ENCODE measurements around the gene PLSCR5. TPM values are rescaled to one million over a fixed set of nuclear protein-coding genes. Genes with fewer than 3 reads are reported as not detected.

The PLSCR5 gene
- total RNA-seq, 1 donor from 2014 or later = not detected

- H3K4me1 ChIP-seq = no peaks in the 10 kb centered on the region
- no peak overlapping the region for H3K4me3 ChIP-seq
- TF ChIP-seq, protein P1, sequence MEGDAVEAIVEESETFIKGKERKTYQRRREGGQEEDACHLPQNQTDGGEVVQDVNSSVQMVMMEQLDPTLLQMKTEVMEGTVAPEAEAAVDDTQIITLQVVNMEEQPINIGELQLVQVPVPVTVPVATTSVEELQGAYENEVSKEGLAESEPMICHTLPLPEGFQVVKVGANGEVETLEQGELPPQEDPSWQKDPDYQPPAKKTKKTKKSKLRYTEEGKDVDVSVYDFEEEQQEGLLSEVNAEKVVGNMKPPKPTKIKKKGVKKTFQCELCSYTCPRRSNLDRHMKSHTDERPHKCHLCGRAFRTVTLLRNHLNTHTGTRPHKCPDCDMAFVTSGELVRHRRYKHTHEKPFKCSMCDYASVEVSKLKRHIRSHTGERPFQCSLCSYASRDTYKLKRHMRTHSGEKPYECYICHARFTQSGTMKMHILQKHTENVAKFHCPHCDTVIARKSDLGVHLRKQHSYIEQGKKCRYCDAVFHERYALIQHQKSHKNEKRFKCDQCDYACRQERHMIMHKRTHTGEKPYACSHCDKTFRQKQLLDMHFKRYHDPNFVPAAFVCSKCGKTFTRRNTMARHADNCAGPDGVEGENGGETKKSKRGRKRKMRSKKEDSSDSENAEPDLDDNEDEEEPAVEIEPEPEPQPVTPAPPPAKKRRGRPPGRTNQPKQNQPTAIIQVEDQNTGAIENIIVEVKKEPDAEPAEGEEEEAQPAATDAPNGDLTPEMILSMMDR (IDR thresholded peaks at IDR 0.05) = no peak
- H3K9me3 ChIP-seq = no peaks in the 10 kb centered on the region
- no peaks in the 10 kb centered on the region for H3K36me3 ChIP-seq
- no peaks in the 10 kb centered on the region for H3K27me3 ChIP-seq
- H3K27ac ChIP-seq = no peak overlapping the region
- intact Hi-C loops (cut with DNase I) = no loop called here
- no peak for DNase-seq (ENCODE audit: low spot score in 2 of 2)
Observed at GRCh38 chr3:146559388-146559787, 45.8 kb downstream of the PLSCR5 start.

DNA sequence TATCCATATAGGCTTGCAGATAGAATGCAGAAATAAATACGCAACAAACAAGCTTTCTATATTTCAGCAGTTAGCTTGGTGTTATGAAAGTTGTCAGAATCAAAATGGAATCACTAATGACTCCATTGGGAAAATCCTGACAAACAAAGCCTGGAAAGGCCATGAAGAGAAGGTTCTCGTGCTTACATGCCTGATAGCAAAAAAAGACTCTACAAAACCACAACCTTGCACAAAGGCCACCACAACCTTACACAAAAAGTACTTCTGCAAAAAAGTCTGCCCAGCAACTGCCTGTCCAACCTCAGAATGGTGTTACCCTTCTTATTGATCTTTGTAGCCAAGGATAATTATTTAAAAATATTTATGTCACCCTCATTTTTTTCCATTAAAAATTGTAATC, 46.4 kb downstream of the PLSCR5 start:
- Histone ChIP-seq H3K4me1 (no peaks in the 10 kb centered on the region), H3K4me3 (no peak overlapping the region), H3K36me3 (no peaks in the 10 kb centered on the region), H3K9me3 (no peaks in the 10 kb centered on the region), H3K27ac (no peak overlapping the region), H3K27me3 (no peaks in the 10 kb centered on the region)
- intact Hi-C loops (cut with DNase I) = no loop called here
- no peak for DNase-seq (ENCODE audit: low spot score in 2 of 2)
- TF ChIP-seq, protein P1 (IDR thresholded peaks at IDR 0.05) = no peak

DNA sequence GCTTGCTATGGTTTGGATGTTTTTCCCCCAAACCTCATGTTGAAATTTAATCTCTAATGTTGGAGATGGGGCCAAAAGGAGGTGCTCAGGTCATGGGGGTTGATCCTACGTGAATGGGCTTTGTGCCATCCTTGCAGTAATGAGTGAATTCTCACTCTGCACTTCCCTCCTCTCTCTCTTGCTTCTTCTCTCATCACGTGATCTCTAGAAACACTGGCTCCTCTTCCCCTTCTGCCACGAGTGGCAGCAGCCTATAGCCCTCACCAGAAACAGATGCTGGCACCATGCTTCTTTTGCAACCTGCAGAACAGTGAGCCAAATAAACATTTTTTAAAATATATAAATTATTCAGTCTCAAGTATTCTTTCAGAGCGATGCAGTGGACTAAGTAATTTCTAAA, 47.4 kb downstream of the PLSCR5 start:
- Histone ChIP-seq H3K27me3 (no peaks in the 10 kb centered on the region), H3K36me3 (no peaks in the 10 kb centered on the region), H3K4me1 (no peaks in the 10 kb centered on the region), H3K27ac (no peak overlapping the region), H3K4me3 (no peak overlapping the region), H3K9me3 (no peaks in the 10 kb centered on the region)
- intact Hi-C loops (cut with DNase I) = no loop called here
- TF ChIP-seq, protein P1 (IDR thresholded peaks at IDR 0.05) = no peak
- no peak for DNase-seq (ENCODE audit: low spot score in 2 of 2)

DNA sequence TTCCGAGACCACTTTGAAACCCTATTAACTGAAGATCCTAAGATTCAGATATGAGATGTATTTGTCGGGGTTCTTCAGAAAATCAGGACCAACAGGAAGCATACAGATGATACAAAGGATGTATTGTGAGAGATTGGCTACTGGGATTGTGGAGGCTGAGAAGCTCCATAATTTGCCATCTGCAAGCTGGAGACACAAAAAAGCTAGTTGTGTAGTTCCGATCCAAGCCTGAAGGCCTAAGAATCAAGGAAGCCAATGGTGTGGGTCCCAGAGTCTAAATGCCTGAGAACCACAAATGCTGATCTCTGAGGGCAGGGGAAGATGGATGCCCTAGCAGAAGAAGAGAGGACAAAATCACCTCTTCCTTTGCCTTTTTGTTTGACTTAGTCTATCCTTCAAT, 49.8 kb downstream of the PLSCR5 start:
- TF ChIP-seq, protein P1 (IDR thresholded peaks at IDR 0.05) = no peak
- no peak for DNase-seq (ENCODE audit: low spot score in 2 of 2)
- Histone ChIP-seq H3K27ac (no peak overlapping the region), H3K27me3 (no peaks in the 10 kb centered on the region), H3K4me3 (no peak overlapping the region), H3K36me3 (no peaks in the 10 kb centered on the region), H3K9me3 (no peaks in the 10 kb centered on the region), H3K4me1 (no peaks in the 10 kb centered on the region)
- intact Hi-C loops (cut with DNase I) = no loop called here

GRCh38 chr3:146554151-146554760, 50.9 kb downstream of the PLSCR5 start:
- no peak for DNase-seq (ENCODE audit: low spot score in 2 of 2)
- TF ChIP-seq, protein P1 (IDR thresholded peaks at IDR 0.05) = no peak
- no peaks in the 10 kb centered on the region for H3K9me3 ChIP-seq
- H3K4me1 ChIP-seq = no peaks in the 10 kb centered on the region
- no peak overlapping the region for H3K27ac ChIP-seq
- no peaks in the 10 kb centered on the region for H3K27me3 ChIP-seq
- H3K4me3 ChIP-seq = no peak overlapping the region
- no peaks in the 10 kb centered on the region for H3K36me3 ChIP-seq
- intact Hi-C loops (cut with DNase I) = no loop called here

All from ascending aorta (tissue), 2 donors.